PC-3 (cell line): ENCODE data around the gene CRLF2. TPM values are rescaled to one million over a fixed set of nuclear protein-coding genes. Genes with fewer than 3 reads are reported as not detected.

Experiments used
- ATAC-seq: fragments of 200-7000 bp; cut with Tn5 transposase; 2 replicates; pipeline ENCODE4 v1.9.1; 2020; ENCODE audit warnings: mild to moderate bottlenecking, moderate library complexity
- BruUV-seq: library from RNA; stranded (reverse); fragments of 400-500 nt; replicated peaks from 2 replicates; lab custom pipeline; 2021; lab: Mats Ljungman, UMichigan
- CTCF ChIA-PET: fragments of 300-600 bp; sonication (Branson Sonifier 250); formaldehyde crosslinking; loops from one replicate; lab custom pipeline; 2022; ENCODE audit warnings: antibody characterized with exemption; lab: Charles Lee
- POLR2A ChIA-PET: fragments of 300-600 bp; sonication (Branson Sonifier 250); formaldehyde crosslinking; loops from one replicate; lab custom pipeline; 2022; ENCODE audit warnings: antibody characterized with exemption; ENCODE audit not compliant: unreplicated experiment; lab: Charles Lee
- DNase-seq: peaks from one replicate; pipeline ENCODE4 v3.0.0-alpha.2; 2015
- H2AFZ ChIP-seq: fragments of 300-600 bp; sonication (generic); 2 replicates; pipeline ENCODE4 v1.6.0; 2016; ENCODE audit warnings: antibody characterized with exemption, low read length
- H3F3A ChIP-seq: fragments of 300-600 bp; sonication (generic); one replicate; pipeline ENCODE4 v1.6.0; 2017; ENCODE audit warnings: antibody characterized with exemption, low read length, control low read depth, mild to moderate bottlenecking; ENCODE audit not compliant: unreplicated experiment
- H3K27ac ChIP-seq: fragments of 300-600 bp; sonication (generic); 2 replicates; pipeline ENCODE4 v1.5.1; 2016; ENCODE audit warnings: mild to moderate bottlenecking, low read length
- H3K27me3 ChIP-seq: fragments of 300-600 bp; sonication (generic); 2 replicates; pipeline ENCODE4 v1.6.1; 2016; ENCODE audit warnings: low read length, mixed read lengths
- H3K36me3 ChIP-seq: fragments of 300-600 bp; sonication (generic); 2 replicates; pipeline ENCODE4 v1.6.1; 2016; ENCODE audit warnings: low read depth, mixed run types, low read length, mixed read lengths
- H3K4me1 ChIP-seq: fragments of 300-600 bp; sonication (generic); 2 replicates; pipeline ENCODE4 v1.5.1; 2016; ENCODE audit warnings: low read length; ENCODE audit not compliant: insufficient read depth
- H3K4me2 ChIP-seq: fragments of 300-600 bp; sonication (generic); 2 replicates; pipeline ENCODE4 v1.6.0; 2016; ENCODE audit warnings: low read length
- H3K4me3 ChIP-seq: fragments of 300-600 bp; sonication (generic); 2 replicates; pipeline ENCODE4 v1.5.1; 2016; ENCODE audit warnings: mild to moderate bottlenecking, low read length, mixed read lengths
- H3K79me2 ChIP-seq: fragments of 300-600 bp; sonication (generic); 2 replicates; pipeline ENCODE4 v1.6.1; 2017; ENCODE audit warnings: low read length, mixed read lengths
- H3K9ac ChIP-seq: fragments of 300-600 bp; sonication (generic); 2 replicates; pipeline ENCODE4 v1.6.0; 2016; ENCODE audit warnings: mild to moderate bottlenecking, low read length
- H3K9me2 ChIP-seq: fragments of 300-600 bp; sonication (generic); replicated peaks from 2 replicates; pipeline ENCODE4 v1.6.1; 2016; ENCODE audit warnings: mixed run types, low read length, mixed read lengths
- H3K9me3 ChIP-seq: fragments of 300-600 bp; sonication (generic); 2 replicates; pipeline ENCODE4 v1.6.1; 2016; ENCODE audit warnings: low read length, mixed read lengths
- H4K20me1 ChIP-seq: fragments of 300-600 bp; sonication (generic); 2 replicates; pipeline ENCODE4 v1.6.1; 2016; ENCODE audit warnings: low read length, mixed read lengths
- EZH2 ChIP-seq: fragments of 300-600 bp; sonication (generic); IDR thresholded peaks from one replicate; pipeline ENCODE4 v1.6.1; 2017; ENCODE audit warnings: antibody characterized with exemption, mild to moderate bottlenecking, low read length; ENCODE audit not compliant: unreplicated experiment
- EZH2phosphoT487 ChIP-seq: fragments of 300-600 bp; sonication (generic); IDR thresholded peaks from 2 replicates; pipeline ENCODE4 v1.6.1; 2018; ENCODE audit warnings: mild to moderate bottlenecking, antibody characterized with exemption, low read length, borderline replicate concordance
- intact Hi-C: fragments of 100-400 bp; cut with micrococcal nuclease; formaldehyde crosslinking; loops from 2 replicates; pipeline ENCODE4 v1.9.0; 2023
- total RNA-seq: library from RNA; depleted of rRNA; stranded (reverse); fragments of >200 nt; gene quantifications from 2 replicates; pipeline ENCODE4 v1.2.3, GENCODE V29; 2014
- TF ChIP-seq, protein P1 (sequence below): fragments of 300-600 bp; sonication (generic); conservative IDR thresholded peaks from 2 replicates; pipeline ENCODE4 v1.5.1; 2017; ENCODE audit warnings: antibody characterized with exemption, low read depth, mild to moderate bottlenecking, low read length

CRLF2 gene
- total RNA-seq, 1 experiment from 2014 or later, result not detected

GRCh38 chrX:1224954-1225353 lies 12.5 kb upstream of the CRLF2 start:
- H3K79me2 ChIP-seq, result no peaks in the 10 kb centered on the region
- H3K27me3 ChIP-seq, result no peaks in the 10 kb centered on the region
- CTCF ChIA-PET, result no interaction called here
- no TSS peak for BruUV-seq
- no peaks in the 10 kb centered on the region for H3K9me2 ChIP-seq
- no peak overlapping the region for H3K4me3 ChIP-seq
- no peaks in the 10 kb centered on the region for H3K9me3 ChIP-seq
- H3K27ac ChIP-seq, result no peak overlapping the region
- TF ChIP-seq EZH2phosphoT487 (no peak), EZH2 (no peak)
- TF ChIP-seq, protein P1, sequence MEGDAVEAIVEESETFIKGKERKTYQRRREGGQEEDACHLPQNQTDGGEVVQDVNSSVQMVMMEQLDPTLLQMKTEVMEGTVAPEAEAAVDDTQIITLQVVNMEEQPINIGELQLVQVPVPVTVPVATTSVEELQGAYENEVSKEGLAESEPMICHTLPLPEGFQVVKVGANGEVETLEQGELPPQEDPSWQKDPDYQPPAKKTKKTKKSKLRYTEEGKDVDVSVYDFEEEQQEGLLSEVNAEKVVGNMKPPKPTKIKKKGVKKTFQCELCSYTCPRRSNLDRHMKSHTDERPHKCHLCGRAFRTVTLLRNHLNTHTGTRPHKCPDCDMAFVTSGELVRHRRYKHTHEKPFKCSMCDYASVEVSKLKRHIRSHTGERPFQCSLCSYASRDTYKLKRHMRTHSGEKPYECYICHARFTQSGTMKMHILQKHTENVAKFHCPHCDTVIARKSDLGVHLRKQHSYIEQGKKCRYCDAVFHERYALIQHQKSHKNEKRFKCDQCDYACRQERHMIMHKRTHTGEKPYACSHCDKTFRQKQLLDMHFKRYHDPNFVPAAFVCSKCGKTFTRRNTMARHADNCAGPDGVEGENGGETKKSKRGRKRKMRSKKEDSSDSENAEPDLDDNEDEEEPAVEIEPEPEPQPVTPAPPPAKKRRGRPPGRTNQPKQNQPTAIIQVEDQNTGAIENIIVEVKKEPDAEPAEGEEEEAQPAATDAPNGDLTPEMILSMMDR, result no peak
- no peak for ATAC-seq
- POLR2A ChIA-PET, result no interaction called here
- H3K9ac ChIP-seq, result no peak overlapping the region
- no peak for DNase-seq
- H4K20me1 ChIP-seq, result no peaks in the 10 kb centered on the region
- no peaks in the 10 kb centered on the region for H3F3A ChIP-seq
- no peaks in the 10 kb centered on the region for H3K36me3 ChIP-seq
- peaks cover 4% of the 10 kb centered on the region; the same call in 1 of the 2 replicates for H3K4me1 ChIP-seq
- H2AFZ ChIP-seq, result no peak overlapping the region
- intact Hi-C loops, result no loop called here
- H3K4me2 ChIP-seq, result no peak overlapping the region

- TF ChIP-seq EZH2 (no peak), EZH2phosphoT487 (no peak)
- TF ChIP-seq, protein P1, result no peak
- Histone ChIP-seq H2AFZ (no peak overlapping the region), H3K27ac (no peak overlapping the region), H4K20me1 (no peaks in the 10 kb centered on the region), H3K9me2 (no peaks in the 10 kb centered on the region), H3K27me3 (no peaks in the 10 kb centered on the region), H3K4me3 (no peak overlapping the region), H3K9ac (no peak overlapping the region), H3K4me2 (no peak overlapping the region), H3K4me1 (peaks cover 4% of the 10 kb centered on the region; the same call in 1 of the 2 replicates), H3K79me2 (no peaks in the 10 kb centered on the region), H3K9me3 (no peaks in the 10 kb centered on the region), H3F3A (no peaks in the 10 kb centered on the region), H3K36me3 (no peaks in the 10 kb centered on the region)
- no TSS peak for BruUV-seq
- POLR2A ChIA-PET, result no interaction called here
- ATAC-seq (no peak), DNase-seq (no peak)
- CTCF ChIA-PET, result no interaction called here
- intact Hi-C loops, result no loop called here
Measured at GRCh38 chrX:1223242-1223600, 10.8 kb upstream of the CRLF2 start.

DNA sequence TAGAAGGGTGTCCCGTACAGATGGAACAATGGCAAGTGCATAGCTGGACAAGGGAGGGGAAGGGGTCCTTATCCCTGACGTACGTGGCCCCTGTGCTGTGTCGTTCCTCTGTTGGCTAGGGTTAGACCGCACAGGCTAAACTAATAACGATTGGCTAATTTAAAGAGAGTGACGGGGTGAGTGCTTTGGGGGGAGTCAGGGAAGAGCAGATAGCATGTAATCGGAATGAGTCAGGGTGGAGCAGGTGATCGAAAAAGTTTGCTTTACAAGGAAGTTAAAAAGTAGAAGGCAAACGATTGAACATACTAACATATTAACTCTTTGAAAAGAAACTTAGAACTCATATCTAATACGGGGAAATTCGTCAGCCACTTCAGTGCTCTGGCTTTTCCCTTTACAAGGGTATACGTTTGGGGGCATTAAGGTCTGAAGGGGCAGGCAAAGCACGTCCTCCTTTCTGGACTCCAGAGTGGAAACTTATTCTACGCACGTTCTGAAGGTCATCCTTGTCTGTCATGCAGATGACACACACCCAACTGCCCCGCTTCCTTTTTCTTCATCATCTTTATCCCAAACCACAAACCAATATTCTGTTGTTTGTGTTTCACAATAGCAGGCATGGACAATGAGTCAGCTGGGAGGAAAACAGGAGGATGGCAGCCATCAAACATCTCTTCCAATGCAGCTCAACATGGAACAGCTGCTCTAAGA lies 10.2 kb upstream of the CRLF2 start:
- no peak overlapping the region for H3K4me2 ChIP-seq
- no peaks in the 10 kb centered on the region for H3K27me3 ChIP-seq
- H3K9ac ChIP-seq, result no peak overlapping the region
- intact Hi-C loops, result no loop called here
- no peaks in the 10 kb centered on the region for H3K9me3 ChIP-seq
- CTCF ChIA-PET, result no interaction called here
- no peak overlapping the region for H3K27ac ChIP-seq
- no peaks in the 10 kb centered on the region for H3K9me2 ChIP-seq
- no peaks in the 10 kb centered on the region for H4K20me1 ChIP-seq
- no peaks in the 10 kb centered on the region for H3F3A ChIP-seq
- ATAC-seq (no peak), DNase-seq (peak; percentile 64)
- POLR2A ChIA-PET, result no interaction called here
- no peak overlapping the region for H2AFZ ChIP-seq
- no TSS peak for BruUV-seq
- no peak overlapping the region for H3K4me3 ChIP-seq
- H3K4me1 ChIP-seq, result peaks cover 4% of the 10 kb centered on the region; the same call in 1 of the 2 replicates
- H3K79me2 ChIP-seq, result no peaks in the 10 kb centered on the region
- TF ChIP-seq EZH2 (no peak), EZH2phosphoT487 (no peak)
- TF ChIP-seq, protein P1, result no peak
- no peaks in the 10 kb centered on the region for H3K36me3 ChIP-seq
